GM12873 (cell line): ENCODE measurements around the gene PHLDB2.

ENCODE experiments used
- TF ChIP-seq, protein P1 (sequence below): IDR thresholded peaks from 2 replicates; pipeline ENCODE4 v1.5.1; 2012; ENCODE audit warnings: low read depth, mild to moderate bottlenecking, moderate library complexity, low read length, control low read depth; ENCODE audit not compliant: insufficient read depth; ENCODE audit errors: missing control alignments

The PHLDB2 gene

DNA sequence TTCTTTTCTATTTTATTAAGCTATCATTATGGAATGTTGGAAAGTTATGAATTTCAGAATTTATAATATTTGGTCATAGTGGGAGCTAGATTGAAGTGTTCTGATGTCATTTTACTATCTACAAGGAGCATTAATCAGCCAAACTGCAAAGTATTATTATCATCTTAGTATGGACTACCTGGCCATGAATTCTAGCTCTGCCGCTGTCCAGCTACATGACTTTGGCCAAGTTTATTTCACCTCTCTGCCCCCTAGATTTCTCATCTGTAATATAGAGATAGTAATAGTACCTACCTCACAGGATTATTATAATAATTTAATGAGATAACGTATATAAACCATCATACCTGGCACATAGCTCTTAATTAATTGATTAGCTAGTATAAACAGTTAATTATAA, 92.0 kb downstream of the PHLDB2 start:
- TF ChIP-seq, protein P1, sequence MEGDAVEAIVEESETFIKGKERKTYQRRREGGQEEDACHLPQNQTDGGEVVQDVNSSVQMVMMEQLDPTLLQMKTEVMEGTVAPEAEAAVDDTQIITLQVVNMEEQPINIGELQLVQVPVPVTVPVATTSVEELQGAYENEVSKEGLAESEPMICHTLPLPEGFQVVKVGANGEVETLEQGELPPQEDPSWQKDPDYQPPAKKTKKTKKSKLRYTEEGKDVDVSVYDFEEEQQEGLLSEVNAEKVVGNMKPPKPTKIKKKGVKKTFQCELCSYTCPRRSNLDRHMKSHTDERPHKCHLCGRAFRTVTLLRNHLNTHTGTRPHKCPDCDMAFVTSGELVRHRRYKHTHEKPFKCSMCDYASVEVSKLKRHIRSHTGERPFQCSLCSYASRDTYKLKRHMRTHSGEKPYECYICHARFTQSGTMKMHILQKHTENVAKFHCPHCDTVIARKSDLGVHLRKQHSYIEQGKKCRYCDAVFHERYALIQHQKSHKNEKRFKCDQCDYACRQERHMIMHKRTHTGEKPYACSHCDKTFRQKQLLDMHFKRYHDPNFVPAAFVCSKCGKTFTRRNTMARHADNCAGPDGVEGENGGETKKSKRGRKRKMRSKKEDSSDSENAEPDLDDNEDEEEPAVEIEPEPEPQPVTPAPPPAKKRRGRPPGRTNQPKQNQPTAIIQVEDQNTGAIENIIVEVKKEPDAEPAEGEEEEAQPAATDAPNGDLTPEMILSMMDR: no peak

DNA sequence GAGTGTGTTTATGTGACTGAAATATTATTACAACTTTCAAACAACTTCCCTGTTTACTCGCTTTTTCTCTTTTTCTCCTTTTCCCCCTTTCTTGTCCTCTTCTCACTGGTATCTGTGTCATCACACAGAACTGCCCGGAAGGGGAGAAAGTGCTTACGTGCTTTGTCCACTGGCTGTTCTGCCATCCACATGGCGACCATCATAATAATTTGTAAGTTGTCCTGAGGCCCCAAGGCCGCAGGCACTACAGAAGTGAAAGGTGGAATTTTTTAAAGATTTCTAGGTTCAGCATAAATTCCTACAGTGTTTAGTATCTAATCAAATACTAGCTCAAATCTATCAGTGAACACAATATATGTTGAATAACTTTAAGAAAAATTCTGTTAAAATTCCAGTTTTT, 93.0 kb downstream of the PHLDB2 start:
- TF ChIP-seq, protein P1: no peak

DNA sequence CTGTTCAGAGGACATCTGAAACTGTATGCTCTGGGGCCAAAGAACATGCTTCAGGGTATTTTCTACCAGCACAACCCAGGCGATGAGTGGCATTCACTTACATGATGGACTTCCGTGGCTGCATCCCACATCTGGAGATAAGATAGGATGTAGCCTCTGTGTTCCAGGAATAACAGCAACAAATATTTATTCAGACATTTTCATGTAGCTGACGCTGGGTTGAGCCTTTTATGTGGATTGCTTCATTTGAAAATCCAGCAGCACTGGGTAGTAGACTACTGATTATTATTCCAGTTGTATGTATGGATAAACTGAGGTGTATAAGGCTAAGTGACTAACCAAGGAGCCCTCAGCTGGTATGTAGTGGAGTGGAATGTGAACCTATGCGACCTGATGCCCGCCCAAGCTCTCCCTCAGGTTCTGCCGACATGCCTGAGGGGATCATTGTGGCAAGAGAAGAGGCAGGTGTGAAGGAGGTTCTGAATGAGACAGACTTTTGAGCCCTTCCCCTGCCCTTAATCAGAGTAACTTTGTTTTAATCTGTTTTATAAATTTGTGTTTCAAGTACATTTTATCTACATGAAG, 93.9 kb downstream of the PHLDB2 start:
- TF ChIP-seq, protein P1: no peak

DNA sequence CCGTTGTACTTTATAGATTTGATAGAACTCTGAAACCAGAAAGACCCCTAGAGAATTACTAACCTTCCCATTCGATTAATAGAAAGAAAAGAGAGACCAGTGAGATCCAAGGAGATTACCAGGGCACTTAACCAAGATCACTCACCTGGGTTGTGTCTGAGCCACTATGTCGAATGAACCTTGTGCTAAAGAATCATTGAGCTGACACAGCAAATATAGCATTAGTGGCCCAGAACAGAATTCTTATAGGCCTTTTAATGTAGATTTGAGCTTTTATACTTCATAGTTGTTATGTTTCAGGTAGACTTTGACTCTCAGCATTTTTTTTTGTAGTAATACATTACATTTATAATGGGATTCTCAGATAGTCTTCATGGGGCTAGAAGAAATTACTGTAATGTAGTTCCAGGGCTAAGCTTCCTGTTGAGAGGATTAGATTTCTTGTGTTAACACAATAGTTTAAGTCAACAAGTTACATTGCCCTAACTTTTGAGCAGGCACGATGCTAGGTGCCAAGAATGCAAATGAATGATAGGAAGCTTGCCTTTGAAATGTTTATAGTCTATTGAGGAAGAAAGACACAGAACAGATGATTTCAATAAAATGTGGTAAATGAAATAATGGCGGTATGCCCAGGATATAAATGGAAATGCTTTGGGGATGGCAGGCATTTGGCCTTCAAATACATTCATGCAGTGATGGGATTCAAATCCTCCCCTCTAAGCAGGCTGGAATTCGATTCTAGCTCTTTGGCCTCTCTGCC, 95.3 kb downstream of the PHLDB2 start:
- TF ChIP-seq, protein P1: no peak

DNA sequence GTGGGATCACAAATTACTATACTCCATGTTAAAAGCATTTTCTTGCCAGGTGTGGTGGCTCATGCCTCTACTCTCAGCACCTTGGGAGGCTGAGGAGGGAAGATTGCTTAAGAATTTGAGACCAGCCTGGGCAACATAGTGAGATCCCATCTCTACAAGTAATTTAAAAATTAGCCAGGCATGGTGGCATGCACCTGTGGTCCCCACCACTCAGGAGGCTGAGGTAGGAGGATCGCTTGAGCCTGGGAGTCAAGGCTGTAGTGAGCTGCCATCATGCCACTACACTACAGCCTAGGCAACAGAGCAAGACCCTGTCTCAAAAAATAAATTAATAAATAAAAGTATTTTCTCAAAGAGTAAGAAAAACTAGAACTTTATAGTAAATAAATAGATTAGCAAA, 96.8 kb downstream of the PHLDB2 start:
- TF ChIP-seq, protein P1: no peak

DNA sequence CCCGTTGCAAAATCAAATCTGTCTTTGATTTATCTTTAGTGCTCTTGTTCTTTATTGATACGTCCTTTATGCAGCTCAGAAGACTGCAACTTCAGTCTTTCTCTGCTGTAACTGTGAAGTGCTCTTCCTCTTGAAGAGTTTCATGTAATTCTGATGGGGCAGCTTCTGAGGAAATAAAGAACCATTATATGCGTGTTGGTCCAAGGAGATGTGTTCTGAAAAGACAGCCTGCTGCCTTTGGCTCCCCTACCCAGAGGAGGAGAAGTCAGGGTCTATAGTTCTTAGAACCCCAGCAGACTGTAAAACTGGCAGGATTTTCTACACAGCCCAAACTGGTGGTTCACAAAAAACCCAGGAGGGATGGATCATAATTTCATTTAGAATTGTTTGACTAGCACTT, 97.4 kb downstream of the PHLDB2 start:
- TF ChIP-seq, protein P1: no peak

DNA sequence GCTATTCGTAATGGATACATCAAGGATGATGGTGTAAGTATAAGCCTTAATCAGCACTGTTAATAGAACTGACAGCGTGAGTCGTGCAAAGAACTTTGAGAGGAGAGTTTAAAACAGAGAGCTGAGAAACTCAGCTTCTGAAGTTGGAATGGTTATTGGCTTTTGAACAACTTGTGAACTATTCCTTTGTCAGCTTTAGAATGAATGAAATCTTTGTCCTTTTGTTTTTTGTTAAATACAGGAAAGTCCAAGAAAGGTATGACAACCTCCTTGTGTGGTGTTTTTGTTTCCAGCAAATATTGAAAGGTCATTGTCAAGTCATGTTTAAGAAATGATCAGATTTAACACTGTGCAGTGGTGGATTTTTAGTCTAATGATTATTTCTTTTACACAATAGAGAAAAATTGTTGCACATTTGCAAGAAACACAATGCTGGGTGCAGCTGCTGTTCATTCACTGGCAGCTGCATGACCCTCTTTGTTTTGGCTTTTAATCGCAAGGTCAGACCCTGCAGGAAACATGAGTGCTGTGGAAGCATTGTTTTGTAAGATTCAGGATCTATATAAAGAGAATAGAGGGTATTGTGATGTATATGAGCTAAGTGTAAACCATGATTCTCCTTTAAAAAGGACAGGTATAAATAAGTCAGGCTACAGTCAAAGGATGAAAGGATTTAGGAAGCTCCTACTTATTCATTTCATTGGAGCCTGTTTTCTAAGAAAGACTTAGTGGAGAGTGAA, 98.1 kb downstream of the PHLDB2 start:
- TF ChIP-seq, protein P1: no peak
